Measurements from ENCODE around the gene NUMB.

The NUMB gene

GRCh38 chr14:73289729-73290128 is 168.6 kb downstream of the NUMB start:
- Histone ChIP-seq H3K4me1 (no peaks in the 10 kb centered on the region), H3K79me2 (no peaks in the 10 kb centered on the region), H3K9ac (no peak overlapping the region), H3K4me3 (ENCODE audit: low read depth, low read length) (no peak overlapping the region), H3K36me3 (ENCODE audit: control insufficient read depth, insufficient read depth, low read length) (no peaks in the 10 kb centered on the region), H3K4me2 (ENCODE audit: low read length) (no peak overlapping the region), H3K27ac (no peak overlapping the region), H3K9me3 (ENCODE audit: control insufficient read depth, low read length) (no peaks in the 10 kb centered on the region), H3K27me3 (ENCODE audit: control insufficient read depth, insufficient read depth, low read length) (no peaks in the 10 kb centered on the region), H2AFZ (no peak overlapping the region)
- TF ChIP-seq CTCF (IDR thresholded peaks at IDR 0.05) = no peak

GRCh38 chr14:73289308-73289707 is 169.0 kb downstream of the NUMB start:
- Histone ChIP-seq H3K4me2 (ENCODE audit: low read length) (no peak overlapping the region), H3K79me2 (no peaks in the 10 kb centered on the region), H3K4me3 (ENCODE audit: low read depth, low read length) (no peak overlapping the region), H3K9ac (no peak overlapping the region), H3K9me3 (ENCODE audit: control insufficient read depth, low read length) (no peaks in the 10 kb centered on the region), H3K4me1 (no peaks in the 10 kb centered on the region), H3K27ac (no peak overlapping the region), H3K36me3 (ENCODE audit: control insufficient read depth, insufficient read depth, low read length) (no peaks in the 10 kb centered on the region), H2AFZ (no peak overlapping the region), H3K27me3 (ENCODE audit: control insufficient read depth, insufficient read depth, low read length) (no peaks in the 10 kb centered on the region)
- TF ChIP-seq CTCF (IDR thresholded peaks at IDR 0.05) = no peak

- H2AFZ ChIP-seq = no peak overlapping the region
- H3K4me1 ChIP-seq = no peaks in the 10 kb centered on the region
- H3K4me2 ChIP-seq (ENCODE audit: low read length) = no peak overlapping the region
- no peaks in the 10 kb centered on the region for H3K79me2 ChIP-seq
- H3K4me3 ChIP-seq (ENCODE audit: low read depth, low read length) = no peak overlapping the region
- H3K36me3 ChIP-seq (ENCODE audit: control insufficient read depth, insufficient read depth, low read length) = no peaks in the 10 kb centered on the region
- no peak overlapping the region for H3K27ac ChIP-seq
- no peak overlapping the region for H3K9ac ChIP-seq
- no peaks in the 10 kb centered on the region for H3K9me3 ChIP-seq (ENCODE audit: control insufficient read depth, low read length)
- no peak for TF ChIP-seq CTCF (IDR thresholded peaks at IDR 0.05)
- H3K27me3 ChIP-seq (ENCODE audit: control insufficient read depth, insufficient read depth, low read length) = no peaks in the 10 kb centered on the region
Observed at GRCh38 chr14:73287071-73287470, 171.3 kb downstream of the NUMB start.

GRCh38 chr14:73286598-73286997 is 171.7 kb downstream of the NUMB start:
- Histone ChIP-seq H3K36me3 (ENCODE audit: control insufficient read depth, insufficient read depth, low read length) (no peaks in the 10 kb centered on the region), H3K4me2 (ENCODE audit: low read length) (no peak overlapping the region), H3K27ac (no peak overlapping the region), H3K4me3 (ENCODE audit: low read depth, low read length) (no peak overlapping the region), H3K9me3 (ENCODE audit: control insufficient read depth, low read length) (no peaks in the 10 kb centered on the region), H2AFZ (no peak overlapping the region), H3K4me1 (no peaks in the 10 kb centered on the region), H3K9ac (no peak overlapping the region), H3K27me3 (ENCODE audit: control insufficient read depth, insufficient read depth, low read length) (no peaks in the 10 kb centered on the region), H3K79me2 (no peaks in the 10 kb centered on the region)
- no peak for TF ChIP-seq CTCF (IDR thresholded peaks at IDR 0.05)

- H3K4me2 ChIP-seq (ENCODE audit: low read length) = no peak overlapping the region
Observed at GRCh38 chr14:73285979-73286378, 172.4 kb downstream of the NUMB start.

More at GRCh38 chr14:73285979-73286378, 172.4 kb downstream of the NUMB start:
- no peaks in the 10 kb centered on the region for H3K36me3 ChIP-seq (ENCODE audit: control insufficient read depth, insufficient read depth, low read length)
- no peak overlapping the region for H3K27ac ChIP-seq
- H2AFZ ChIP-seq = no peak overlapping the region
- H3K9me3 ChIP-seq (ENCODE audit: control insufficient read depth, low read length) = no peaks in the 10 kb centered on the region
- H3K4me3 ChIP-seq (ENCODE audit: low read depth, low read length) = no peak overlapping the region
- H3K27me3 ChIP-seq (ENCODE audit: control insufficient read depth, insufficient read depth, low read length) = no peaks in the 10 kb centered on the region
- H3K79me2 ChIP-seq = no peaks in the 10 kb centered on the region
- H3K9ac ChIP-seq = no peak overlapping the region
- H3K4me1 ChIP-seq = no peaks in the 10 kb centered on the region
- no peak for TF ChIP-seq CTCF (IDR thresholded peaks at IDR 0.05)

All from parathyroid adenoma (tissue), 2 donors.